Stimulated activated CD8-positive, alpha-beta memory T cell treated with anti-CD3 and anti-CD28 coated beads, Interleukin-7, amount 100 ng/mL, for 48 hours (primary cell): ENCODE measurements around the gene TPD52L2.

Source experiments
- DNase-seq, 2 donors: peaks; one replicate each; pipeline ENCODE4 v3.0.0-alpha.2; 2020; ENCODE audit warnings: low read depth in 1 of 2; ENCODE audit errors: extremely low read depth in 1 of 2

TPD52L2 gene

DNA sequence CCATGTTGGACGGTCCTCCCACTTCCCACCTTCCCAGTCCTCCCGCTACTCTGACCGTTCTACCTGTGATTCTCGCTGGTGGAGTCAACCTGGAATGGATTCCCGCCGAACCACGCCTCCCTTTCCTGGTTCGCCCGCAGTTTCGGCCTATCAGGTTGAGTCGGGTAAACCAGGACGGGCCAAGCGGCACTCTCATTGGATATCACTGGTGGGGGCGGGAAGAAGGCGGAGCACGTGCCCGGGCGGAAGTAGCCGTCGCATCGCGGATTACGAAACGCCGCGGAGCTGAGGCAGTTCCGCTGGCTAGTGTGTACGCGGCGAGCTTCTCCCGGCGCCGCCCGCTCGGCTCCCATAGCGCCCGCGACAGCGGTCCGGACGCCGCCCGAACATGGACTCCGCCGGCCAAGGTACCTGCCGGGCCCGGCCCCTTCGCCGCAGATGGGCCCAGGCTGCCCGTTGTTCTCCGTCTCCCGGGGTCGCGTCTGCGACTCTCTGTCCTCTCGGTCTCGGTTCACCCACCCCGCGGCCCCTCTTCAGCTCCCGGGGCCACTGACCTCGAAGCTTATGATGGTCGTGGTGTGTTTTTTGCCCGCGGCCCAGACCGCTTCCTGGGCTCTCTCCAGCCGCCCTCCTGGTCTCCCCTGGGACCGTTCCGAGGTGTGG is at the start of gene TPD52L2:
Gene TPD52L2, plus strand, starts transcription at position 293 of the 663 bp plus-strand sequence. Its CDS starts 96 bp downstream, at position 389.
- DNase-seq = peak; percentile 96 to 99

DNA sequence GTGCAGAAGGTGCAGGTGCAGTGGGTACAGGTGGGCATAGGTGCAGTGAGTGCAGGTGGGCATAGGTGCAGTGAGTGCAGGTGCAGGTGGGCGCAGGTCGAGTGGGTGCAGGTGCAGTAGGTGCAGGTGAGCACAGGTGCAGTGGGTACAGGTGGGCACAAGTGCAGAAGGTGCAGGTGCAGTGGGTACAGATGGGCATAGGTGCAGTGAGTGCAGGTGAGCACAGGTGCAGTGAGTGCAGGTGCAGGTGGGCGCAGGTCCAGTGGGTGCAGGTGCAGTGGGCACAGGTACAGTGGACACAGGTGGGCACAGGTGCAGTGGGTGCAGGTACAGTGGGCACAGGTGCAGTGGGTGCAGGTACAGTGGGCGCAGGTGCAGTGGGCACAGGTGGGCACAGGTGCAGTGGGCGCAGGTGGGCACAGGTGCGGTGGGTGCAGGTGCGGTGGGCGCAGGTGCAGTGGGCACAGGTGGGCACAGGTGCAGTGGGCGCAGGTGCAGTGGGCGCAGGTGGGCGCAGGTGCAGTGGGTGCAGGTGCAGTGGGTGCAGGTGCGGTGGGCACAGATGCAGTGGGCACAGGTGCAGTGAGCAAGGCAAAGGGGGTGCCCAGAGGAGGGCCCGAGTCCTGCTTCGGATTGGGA is 49.3 kb upstream of the TPD52L2 start:
- no peak for DNase-seq

DNA sequence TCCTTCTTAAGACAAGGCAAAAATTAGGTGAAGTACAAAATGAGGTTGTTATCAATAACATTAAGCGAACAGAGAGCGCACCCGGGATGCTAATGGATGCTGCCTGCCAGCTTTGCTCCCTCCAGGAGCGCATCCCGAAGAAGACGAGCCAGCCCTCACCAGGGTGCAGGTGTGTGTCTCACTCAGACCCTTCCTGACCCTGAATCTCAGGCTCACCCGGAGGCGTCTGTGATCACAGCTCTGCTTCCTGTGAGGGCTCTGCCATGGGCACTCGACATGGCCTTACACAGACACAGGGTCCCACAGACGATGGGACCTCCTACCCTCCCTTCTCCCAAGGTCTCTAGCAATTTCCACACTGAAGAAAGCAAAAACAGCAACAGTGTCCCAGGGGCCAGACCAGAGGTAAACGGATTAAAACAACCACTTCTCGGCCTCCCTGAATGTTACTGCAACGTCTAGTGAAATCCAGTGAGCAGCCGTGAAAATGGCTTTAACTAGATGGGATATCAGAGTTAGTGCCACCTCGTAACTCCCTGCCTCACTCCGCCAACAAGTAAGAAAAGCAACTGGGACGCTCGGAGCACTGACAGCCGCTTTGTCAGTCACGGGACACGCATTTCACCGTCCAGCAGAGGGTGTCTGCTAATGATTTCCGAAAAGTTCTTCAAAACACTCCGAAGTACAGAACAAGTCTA is 45.7 kb upstream of the TPD52L2 start:
- no peak for DNase-seq

DNA sequence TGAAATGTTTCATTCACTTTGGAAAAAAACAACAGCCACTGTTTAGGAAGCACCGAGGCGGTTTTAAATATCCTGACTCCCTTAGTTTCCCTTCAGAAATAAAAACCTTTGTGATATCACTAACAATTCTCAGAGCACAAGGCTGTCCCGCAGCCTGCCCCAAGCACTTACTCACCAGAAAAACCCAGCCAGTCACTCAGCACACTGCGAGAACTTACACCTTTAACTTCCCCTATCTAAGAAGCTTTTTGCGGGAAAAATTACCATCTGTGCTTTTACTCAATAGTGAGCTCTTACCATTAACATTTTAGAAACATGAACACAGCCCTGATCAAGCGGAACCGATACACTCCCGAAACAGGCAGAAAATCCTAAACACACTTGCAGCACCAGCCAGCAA is 43.3 kb upstream of the TPD52L2 start:
- DNase-seq = no peak

DNA sequence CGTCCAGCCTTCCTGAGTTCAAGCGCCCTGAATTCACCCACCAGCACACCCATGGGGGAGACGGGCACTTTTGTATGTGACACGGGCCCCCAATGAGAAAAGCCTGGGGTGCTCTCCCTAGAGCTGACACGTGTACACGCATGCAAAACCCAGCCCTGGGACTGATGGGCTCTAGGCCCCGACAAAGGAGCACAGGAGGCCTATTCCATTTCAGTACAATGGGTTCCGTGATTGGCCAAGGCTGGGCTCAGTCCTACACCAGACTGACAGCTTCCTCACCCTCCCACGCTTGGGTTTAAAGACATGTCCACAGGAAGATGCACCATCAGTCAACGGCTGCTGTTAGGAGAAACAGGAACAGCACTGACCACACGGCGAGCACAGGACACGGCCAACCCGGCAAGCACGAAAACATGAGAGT is 42.8 kb upstream of the TPD52L2 start:
- DNase-seq = no peak

DNA sequence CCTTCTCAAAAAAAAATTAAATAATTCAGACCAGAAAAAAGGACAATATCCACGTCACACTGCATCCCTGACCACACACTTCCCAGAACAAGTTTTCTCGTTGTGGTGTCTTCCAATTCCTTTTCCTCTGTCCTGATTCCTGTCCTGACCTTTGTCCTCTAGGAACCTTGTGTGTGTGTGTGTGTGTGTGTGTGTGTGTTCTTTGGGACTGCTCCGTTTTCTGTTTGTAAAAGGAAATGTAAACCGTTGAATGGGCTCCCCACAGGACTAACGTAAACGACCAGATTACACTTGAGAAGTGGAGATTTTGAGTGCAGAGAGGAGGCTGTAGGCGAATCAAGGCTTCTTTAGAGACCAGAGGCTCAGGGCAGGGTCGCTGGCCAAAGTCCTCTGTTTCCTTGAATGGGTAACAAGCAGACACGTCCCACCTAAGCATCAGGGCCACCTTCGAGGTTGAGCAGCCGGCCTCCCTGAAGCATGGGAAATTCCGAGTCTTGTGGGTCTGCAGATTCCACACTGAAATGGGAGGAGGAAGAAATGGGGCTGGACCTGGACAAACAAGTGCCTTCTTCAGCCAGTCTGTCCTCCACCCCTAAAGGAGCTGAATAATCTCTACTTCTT is 41.3 kb upstream of the TPD52L2 start:
- no peak for DNase-seq

DNA sequence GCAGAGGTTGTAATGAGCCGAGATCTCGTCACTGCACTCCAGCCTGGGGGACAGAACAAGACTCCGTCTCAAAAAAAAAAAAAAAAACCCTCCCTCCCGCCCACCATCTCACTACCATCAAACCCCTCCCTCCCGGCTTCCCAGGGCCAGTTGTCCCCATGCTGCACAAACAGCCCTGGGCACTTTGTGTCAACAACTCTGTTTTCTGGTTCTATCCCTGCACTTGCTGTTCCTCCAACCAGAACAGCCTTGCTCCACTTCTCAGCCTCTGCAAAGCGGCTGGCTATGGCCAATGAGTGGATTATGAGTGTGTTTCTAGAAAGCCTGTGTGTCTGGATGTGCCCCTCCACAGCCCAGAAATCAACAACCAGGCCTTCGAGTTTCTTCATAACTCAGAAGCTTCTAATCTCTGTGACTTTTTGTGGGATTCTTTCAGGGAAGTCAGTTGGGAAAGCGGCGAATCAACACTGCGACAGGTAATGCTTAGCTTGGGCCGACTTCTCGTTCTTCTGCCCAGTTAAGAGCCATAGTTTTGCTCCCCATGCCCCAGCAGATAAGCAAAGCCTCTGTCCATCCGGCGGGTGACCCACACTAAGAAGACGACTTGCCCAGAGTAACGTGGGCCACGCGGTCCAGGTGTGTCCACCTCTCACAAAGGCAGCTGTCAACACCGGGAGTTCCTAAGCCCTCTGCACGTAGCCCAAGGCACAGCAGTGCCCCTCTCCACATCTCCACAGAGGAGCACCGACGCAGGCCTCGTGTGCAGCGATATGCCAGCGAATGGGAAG is 39.5 kb upstream of the TPD52L2 start:
- DNase-seq = no peak

DNA sequence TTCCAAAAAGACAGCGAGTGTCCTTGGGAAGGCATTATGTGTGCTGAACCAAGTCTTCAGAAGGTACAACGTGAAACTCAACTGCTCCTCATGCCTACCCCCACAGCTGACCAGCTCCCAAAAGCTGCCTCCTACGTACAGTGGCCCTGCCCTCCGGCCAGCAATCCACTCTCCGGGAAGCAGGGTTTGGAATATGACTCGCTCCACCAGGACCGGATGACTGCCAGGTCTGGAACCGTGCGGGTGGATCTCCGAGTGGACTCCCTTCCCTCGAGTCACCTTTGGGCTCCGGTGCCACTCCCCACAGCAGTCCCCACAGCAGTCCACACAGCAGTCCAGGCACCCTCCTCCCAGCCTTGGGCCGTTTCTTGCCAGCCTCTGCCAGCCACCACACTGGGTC is 38.3 kb upstream of the TPD52L2 start:
- DNase-seq = no peak

DNA sequence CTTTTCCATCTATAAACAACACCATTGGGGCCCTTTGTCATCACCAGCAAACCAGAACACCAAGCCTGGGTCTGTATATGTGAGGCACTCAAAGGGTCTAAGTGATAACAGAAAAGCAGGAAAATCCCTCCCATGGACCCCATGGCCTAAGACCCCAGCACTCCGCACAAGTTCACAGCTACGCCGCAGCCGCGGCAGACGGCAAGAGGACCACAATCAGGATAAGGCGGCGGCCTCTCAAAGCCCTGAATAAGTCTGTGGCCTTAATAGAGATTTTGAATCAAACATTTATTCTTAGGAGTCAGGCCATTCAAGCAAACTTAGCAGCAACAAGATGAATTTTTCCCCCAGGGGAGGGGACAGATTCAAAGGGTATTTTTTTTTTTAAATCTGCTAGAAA is 36.9 kb upstream of the TPD52L2 start:
- DNase-seq = no peak

DNA sequence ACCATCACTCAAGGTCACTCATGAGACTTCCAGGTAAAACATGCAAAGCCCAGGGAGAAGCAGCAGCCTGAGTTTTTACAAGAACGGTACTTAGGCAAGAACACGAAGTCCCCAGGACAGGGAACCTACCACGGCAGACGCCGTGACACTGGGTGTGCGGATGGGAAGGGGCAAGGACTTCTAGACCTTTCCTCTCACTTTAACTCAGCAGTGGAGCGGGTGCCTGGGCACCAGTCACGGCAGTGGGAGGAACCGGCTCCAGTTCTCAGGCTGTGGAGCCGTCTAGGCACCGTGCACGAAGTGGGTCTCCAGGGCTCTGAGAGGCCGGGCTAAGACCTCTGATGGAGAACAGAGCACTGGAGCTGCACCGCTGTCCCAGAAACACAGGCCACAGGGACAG is 36.5 kb upstream of the TPD52L2 start:
- no peak for DNase-seq

DNA sequence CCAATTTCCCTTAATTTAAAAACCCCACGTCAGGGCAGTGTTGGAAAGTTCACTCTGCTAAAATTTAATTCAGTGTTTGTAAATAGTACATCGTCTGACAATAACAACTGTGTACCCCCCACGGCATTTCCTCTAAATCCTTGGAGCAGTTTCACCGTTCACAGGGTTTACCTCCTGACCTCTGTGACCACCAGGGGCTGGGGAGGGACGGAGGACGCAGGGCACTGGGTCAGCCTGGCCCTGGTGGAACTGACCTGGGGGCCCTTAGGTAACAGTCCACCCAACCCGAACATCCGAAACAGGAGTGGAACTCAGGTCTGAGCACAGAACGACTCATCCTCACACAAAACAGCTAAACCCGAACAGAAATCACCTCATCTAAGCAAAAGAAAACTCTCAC is 36.1 kb upstream of the TPD52L2 start:
- DNase-seq = no peak

DNA sequence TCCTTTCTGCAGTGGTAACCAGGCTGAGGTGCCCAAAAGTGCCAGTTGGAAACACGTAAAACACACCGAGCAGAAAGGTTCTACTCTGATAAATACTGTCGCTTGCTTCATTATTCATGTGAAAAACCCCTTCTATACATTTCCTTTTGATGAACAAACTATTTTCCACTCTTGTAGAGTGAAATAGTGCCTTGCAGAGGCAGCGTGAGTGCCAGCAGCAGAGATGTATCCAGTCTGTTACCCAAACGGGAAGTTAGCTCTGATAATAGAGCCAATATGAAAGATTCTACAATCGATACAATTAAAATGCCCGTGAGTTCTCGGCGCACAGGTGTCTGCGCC is 35.5 kb upstream of the TPD52L2 start:
- no peak for DNase-seq

DNA sequence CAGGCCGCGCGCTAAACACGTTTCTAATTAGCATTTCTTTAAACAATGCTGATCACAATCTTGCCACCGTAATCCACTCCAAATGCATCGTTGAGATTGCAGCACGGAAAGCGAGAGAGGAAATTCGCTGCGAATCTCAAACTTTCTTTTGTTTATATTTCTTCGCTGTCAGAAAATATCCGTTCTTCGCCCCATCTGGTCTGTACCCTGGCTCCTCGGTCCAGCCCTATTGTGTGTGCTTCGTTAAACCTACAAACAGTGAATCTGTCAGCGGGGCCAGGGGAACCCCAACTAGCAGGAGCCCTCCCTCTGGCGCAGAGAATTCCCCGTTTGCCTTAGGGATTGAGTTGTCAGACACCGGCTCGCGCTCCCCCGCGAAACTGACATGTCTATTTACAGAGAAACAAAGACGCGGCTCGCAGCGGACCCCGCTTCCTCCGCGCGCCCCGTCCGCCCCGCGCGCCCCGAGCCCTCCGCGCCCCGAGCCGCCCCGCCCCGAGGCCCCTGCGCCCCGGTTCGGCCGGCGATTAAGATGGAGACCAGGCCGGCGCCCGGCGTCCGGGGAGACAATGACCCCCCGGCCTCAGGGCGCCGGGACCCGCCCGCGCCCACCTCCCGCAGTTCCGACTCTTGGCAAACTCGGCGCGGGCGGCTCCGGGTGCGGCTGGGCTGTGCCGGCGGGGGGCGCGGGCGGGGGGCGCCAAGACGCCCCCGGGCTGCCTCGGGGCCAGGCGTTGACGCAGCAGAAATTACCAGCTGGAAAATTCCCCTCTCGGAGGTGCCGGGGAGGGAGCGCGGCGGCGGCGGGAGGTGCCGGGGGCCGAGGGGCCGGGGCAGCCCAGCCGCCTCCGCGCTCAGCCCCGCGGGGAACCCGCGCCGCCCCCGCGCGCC is 34.9 kb upstream of the TPD52L2 start:
- DNase-seq = no peak

DNA sequence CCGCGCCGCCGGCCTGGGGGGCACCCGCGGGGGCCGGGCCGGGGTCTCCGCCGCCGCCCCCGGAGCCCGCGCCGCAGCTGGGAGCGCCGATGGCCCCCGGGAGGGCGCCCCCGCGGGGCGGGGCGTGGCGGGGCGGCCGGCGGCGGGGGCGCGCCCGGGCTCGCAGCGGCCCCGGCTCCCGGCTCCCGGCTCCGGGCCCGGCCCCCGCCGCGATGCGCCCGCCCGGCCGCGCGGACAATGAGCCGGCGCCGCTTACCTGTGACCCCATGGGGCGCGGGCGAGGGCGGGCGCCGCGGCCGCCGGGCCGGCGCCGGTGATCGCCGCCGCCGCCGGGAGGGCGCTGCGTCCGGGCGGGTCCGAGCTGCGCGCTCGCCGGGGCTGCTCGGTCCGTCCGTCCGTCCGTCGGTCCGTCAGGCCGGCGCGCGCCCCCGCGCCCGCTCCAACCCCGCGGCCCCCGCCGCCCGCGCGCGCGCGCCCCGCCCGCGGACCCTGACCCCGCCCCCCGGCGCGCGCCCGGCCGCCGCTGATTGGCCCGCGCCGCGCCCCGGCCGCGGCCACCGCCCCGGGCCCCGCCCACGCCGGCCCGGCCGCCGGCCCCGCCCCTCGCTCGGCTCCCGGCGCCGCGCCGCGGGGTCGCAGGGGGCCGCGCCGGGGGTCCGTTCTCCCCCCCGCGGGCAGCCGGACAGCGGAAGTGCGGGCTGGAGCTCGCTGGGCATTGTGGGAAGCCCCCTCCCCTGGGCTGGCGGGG is 34.1 kb upstream of the TPD52L2 start, which contains the start of gene ZBTB46:
Gene ZBTB46, minus strand, starts transcription at position 424 of the 748 bp plus-strand sequence. CDS start 40,507 bp downstream, outside the sequence.
- DNase-seq = no peak

DNA sequence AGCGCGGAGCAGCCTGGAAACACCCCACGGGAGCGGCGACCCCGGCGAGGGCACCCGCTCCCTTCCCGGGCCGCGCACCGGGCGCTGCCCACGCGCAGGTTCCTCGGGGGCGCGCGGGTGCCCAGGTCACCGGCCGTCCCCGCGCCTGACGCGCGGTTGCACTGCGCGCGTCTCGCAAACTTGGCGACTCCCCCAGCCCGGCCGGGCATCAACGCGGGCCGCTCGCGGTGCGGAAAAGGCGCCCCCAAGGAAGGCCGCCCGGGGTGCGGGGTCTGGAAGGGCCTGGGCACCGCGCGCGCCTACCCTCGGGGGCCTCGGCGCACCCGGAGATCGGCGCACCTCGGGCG is 33.5 kb upstream of the TPD52L2 start:
- DNase-seq = no peak

DNA sequence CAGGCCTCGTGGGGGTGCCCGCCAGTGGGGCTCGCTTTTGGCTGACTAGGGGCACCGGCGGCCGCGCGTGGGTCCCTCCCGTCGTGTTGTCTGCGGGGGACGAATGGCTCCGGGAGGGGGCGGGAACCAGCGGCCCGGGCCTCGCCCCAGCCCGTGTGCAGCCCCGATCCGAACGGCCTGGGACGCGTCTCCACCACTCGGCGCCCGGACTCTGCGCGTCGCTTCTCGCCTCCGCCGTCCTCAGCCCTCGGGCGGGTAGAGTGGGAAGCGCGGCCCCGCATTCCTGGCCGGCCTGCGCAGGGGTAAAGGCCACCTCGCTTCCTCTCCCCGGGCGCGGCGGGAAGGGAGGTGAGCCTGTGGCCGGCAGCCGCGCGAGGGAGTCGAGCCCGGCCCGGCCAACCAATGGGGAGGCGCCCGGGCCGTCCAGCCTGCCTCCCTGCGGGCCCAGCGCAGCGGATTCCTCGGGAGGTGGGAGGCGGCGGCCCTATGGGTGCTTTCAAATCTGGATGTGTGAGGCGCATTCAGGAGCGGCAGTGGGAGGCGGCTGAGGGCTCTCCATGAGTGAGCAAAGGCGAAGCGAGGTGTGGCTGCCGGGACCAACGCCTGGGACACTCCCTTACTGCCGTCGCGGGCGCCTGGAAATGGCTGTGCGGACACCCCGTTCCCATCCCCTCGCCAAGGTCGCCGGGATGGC is 32.9 kb upstream of the TPD52L2 start:
- DNase-seq = no peak

DNA sequence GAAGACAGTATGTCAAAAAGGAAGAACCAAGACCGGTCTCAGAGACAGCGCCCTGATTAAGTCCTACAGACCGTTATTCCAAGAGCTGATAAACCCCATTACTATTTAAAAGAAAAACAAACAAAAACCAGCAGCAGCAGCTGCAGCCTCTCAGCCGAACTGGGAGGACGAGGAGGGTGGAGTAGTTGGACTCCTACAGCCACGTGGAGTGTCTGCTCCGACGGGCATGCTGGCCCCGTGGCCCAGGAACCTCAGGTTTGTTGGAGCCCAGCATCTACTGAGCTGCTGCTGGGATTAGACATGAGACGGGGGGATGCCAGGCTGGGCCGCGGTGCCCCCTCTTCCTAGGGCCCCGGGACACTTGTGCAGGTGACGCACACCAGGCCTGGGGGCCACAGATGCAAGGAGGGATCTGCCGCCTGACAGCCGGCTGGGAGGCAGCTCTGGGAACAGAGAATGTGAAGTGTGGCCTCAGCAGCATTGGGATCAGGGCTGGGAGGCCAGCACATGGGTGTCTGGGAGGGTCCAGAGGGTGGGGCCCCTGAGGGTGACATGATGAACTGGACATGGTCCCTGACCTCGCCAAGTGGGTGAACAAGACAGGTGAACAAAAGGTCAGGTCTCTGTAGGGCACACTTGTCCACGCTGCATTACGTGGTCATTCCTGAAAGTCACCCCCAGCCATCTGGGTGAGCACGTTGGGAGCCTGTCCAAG is 31.1 kb upstream of the TPD52L2 start:
- no peak for DNase-seq

DNA sequence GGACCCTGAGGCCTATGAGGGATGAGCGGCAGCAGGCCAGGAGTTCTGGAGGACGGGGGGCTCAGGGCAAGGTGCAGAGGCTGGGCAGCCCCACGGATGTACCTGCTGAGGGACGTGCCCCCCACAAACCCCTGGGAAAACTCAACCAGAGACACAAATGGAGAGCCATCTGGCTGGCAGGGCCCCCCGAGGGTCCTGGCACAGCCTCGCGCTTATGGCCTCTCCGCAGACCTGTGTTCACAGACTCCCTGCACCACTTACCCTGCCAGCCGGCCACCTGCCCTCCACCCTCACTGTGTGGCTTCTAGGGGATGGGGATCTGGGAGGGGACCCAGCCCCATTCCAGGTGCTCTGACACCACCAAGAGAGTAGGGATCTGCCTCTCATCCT is 30.6 kb upstream of the TPD52L2 start:
- no peak for DNase-seq
